Mammary epithelial cell (primary cell): Measurements from ENCODE around the gene UBTD2.

Source experiments
- EZH2 ChIP-seq: IDR thresholded peaks from 2 replicates; pipeline ENCODE4 v1.6.1; 2012; ENCODE audit warnings: low read length, inconsistent platforms, borderline replicate concordance
- TF ChIP-seq, protein P1 (sequence below), 2 donors: IDR thresholded peaks in 1 of 2; conservative IDR thresholded peaks in 1 of 2; 2 replicates each; pipeline ENCODE4 v1.5.1; 2011 to 2012; ENCODE audit warnings: inconsistent platforms in 2 of 2, low read length in 2 of 2, mild to moderate bottlenecking in 2 of 2, control low read depth in 1 of 2, low read depth in 1 of 2; ENCODE audit not compliant: insufficient read depth in 1 of 2; ENCODE audit errors: extremely low read depth in 1 of 2

DNA sequence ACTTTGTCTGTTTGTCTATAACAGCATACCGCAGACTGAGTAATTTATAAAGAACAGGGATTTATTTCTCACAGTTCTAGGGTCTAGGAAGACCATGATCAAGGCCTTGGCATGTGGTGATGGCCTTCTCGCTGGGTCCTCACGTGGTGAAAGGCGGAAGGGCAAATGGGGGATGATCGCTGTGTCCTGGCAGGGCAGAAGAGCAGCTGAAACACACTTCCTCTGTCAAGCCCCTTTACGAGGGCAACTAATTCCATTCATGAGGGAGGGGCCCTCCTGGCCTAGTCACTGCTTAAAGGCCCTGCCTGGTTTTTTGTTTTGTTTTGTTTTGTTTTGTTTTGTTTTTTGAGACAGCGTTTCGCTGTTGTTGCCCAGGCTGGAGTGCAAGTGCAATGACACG is 41.9 kb upstream of the UBTD2 start:
- TF ChIP-seq, protein P1, sequence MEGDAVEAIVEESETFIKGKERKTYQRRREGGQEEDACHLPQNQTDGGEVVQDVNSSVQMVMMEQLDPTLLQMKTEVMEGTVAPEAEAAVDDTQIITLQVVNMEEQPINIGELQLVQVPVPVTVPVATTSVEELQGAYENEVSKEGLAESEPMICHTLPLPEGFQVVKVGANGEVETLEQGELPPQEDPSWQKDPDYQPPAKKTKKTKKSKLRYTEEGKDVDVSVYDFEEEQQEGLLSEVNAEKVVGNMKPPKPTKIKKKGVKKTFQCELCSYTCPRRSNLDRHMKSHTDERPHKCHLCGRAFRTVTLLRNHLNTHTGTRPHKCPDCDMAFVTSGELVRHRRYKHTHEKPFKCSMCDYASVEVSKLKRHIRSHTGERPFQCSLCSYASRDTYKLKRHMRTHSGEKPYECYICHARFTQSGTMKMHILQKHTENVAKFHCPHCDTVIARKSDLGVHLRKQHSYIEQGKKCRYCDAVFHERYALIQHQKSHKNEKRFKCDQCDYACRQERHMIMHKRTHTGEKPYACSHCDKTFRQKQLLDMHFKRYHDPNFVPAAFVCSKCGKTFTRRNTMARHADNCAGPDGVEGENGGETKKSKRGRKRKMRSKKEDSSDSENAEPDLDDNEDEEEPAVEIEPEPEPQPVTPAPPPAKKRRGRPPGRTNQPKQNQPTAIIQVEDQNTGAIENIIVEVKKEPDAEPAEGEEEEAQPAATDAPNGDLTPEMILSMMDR (conservative IDR thresholded peaks at IDR 0.05 in 1 of 2, IDR thresholded peaks at IDR 0.05 in 1 of 2; ENCODE audit: extremely low read depth in 1 of 2, insufficient read depth in 1 of 2, low read depth in 1 of 2, low read length in 2 of 2) = no peak
- no peak for TF ChIP-seq EZH2
